Spleen (tissue), 11 donors: ENCODE data around the gene PROX1. TPM values are rescaled to one million over a fixed set of nuclear protein-coding genes. Genes with fewer than 3 reads are reported as not detected.

Experiments
- DNase-seq: peaks from one replicate; pipeline ENCODE4 v3.0.0-alpha.2; 2020
- H3K27ac ChIP-seq, 8 donors: fragments of 200-600 bp; sonication (generic) in 7 of 8; 1 replicate in 4 of 8; 2 replicates in 4 of 8; pipeline versions ENCODE4 v1.5.0 to v1.8.0; 2016 to 2021; ENCODE audit warnings: inconsistent platforms in 4 of 8, mild to moderate bottlenecking in 4 of 8, moderate library complexity in 1 of 8
- H3K27me3 ChIP-seq, 7 donors: fragments of 200-600 bp; sonication (generic) in 6 of 7; replicated peaks in 1 of 7; 1 replicate in 4 of 7; 2 replicates in 3 of 7; pipeline versions ENCODE4 v1.5.0 to v1.8.0; 2016 to 2021; ENCODE audit warnings: inconsistent platforms in 3 of 7, mild to moderate bottlenecking in 1 of 7
- H3K36me3 ChIP-seq, 6 donors: fragments of 200-600 bp; sonication (generic) in 5 of 6; 1 replicate in 4 of 6; 2 replicates in 2 of 6; pipeline versions ENCODE4 v1.5.0 to v1.8.0; 2016 to 2021; ENCODE audit warnings: inconsistent platforms in 2 of 6
- H3K4me1 ChIP-seq, 6 donors: fragments of 200-600 bp; sonication (generic) in 5 of 6; 1 replicate in 3 of 6; 2 replicates in 3 of 6; pipeline versions ENCODE4 v1.5.0 to v1.8.0; 2016 to 2021; ENCODE audit warnings: inconsistent platforms in 3 of 6
- H3K4me3 ChIP-seq, 8 donors: fragments of 200-600 bp; sonication (generic) in 7 of 8; 1 replicate in 4 of 8; 2 replicates in 4 of 8; pipeline versions ENCODE4 v1.5.0 to v1.8.0; 2016 to 2021; ENCODE audit warnings: inconsistent platforms in 4 of 8, mild to moderate bottlenecking in 4 of 8, moderate library complexity in 2 of 8
- H3K9me3 ChIP-seq, 8 donors: fragments of 200-600 bp; sonication (generic) in 7 of 8; 1 replicate in 4 of 8; 2 replicates in 4 of 8; pipeline versions ENCODE4 v1.5.0 to v1.8.0; 2016 to 2021; ENCODE audit warnings: inconsistent platforms in 4 of 8
- POLR2A ChIP-seq, 3 donors: fragments of 450-650 bp; IDR thresholded peaks; one replicate each; pipeline ENCODE4 v1.5.1; 2017; ENCODE audit warnings: antibody characterized with exemption in 3 of 3, mild to moderate bottlenecking in 1 of 3
- POLR2AphosphoS5 ChIP-seq, 3 donors: sonication (generic); formaldehyde crosslinking; IDR thresholded peaks; one replicate each; pipeline ENCODE4 v1.5.1; 2017; ENCODE audit warnings: antibody characterized with exemption in 3 of 3
- WGBS, 5 donors: extraction: QIAGEN DNeasy Blood & Tissue Kit in 3 of 5; methylation state at CpG; one replicate each; pipeline versions ENCODE4 v1.1.5 to v1.1.7; 2013 to 2018; 5-methylcytosine and 5-hydroxymethylcytosine counted together
- intact Hi-C: fragments of 100-400 bp; cut with DNase I; formaldehyde crosslinking; loops from one replicate; pipeline ENCODE4 v1.15.0; 2023; ENCODE audit warnings: low total_unique reads
- polyA plus RNA-seq, 3 donors: library from polyadenylated mRNA; stranded (reverse); fragments of 200-250 nt; gene quantifications; one replicate each; pipeline ENCODE4 v1.2.1, GENCODE V29; 2013
- total RNA-seq, 7 donors: library from RNA; depleted of rRNA in 3 of 7; stranded (reverse); fragments of >200 nt in 3 of 7; fragmentation: NEBNext Ultra II Directional in 4 of 7; extraction: Animal tissue kit (Norgen Biotek cat#: 25700) in 4 of 7; gene quantifications; one replicate each; pipeline versions ENCODE4 v1.1.0 to v1.2.1, GENCODE V29; 2016 to 2021
- TF ChIP-seq, protein P1 (sequence below), 11 experiments: fragments of 200-600 bp in 7 of 11; fragments of 450-650 bp in 4 of 11; sonication (generic) in 4 of 11; IDR thresholded peaks in 8 of 11; conservative IDR thresholded peaks in 3 of 11; 1 replicate in 7 of 11; 2 replicates in 4 of 11; pipeline versions ENCODE4 v1.4.0 to v1.8.0; 2016 to 2021; ENCODE audit warnings: antibody characterized with exemption in 11 of 11, inconsistent platforms in 4 of 11, mild to moderate bottlenecking in 1 of 11
- donor health status: healthy with polysubstance abuse.
- donor health status: DM: no; HTN: no; CAD: no; lungs with moderate emphysema.
- donor health status: DM: no; HTN: no; CAD: no.
- donor health status: Bipolar disorder and iron deficiency.
- donor health status: healthy.
- donor health status: DM: no; HTN: no; CAD: no.
- donor health status: DM: yes; HTN: yes; CAD: no.

PROX1 gene
- total and polyA plus RNA-seq, 10 donors = 0.70 to 114 (median 41.7) TPM

DNA sequence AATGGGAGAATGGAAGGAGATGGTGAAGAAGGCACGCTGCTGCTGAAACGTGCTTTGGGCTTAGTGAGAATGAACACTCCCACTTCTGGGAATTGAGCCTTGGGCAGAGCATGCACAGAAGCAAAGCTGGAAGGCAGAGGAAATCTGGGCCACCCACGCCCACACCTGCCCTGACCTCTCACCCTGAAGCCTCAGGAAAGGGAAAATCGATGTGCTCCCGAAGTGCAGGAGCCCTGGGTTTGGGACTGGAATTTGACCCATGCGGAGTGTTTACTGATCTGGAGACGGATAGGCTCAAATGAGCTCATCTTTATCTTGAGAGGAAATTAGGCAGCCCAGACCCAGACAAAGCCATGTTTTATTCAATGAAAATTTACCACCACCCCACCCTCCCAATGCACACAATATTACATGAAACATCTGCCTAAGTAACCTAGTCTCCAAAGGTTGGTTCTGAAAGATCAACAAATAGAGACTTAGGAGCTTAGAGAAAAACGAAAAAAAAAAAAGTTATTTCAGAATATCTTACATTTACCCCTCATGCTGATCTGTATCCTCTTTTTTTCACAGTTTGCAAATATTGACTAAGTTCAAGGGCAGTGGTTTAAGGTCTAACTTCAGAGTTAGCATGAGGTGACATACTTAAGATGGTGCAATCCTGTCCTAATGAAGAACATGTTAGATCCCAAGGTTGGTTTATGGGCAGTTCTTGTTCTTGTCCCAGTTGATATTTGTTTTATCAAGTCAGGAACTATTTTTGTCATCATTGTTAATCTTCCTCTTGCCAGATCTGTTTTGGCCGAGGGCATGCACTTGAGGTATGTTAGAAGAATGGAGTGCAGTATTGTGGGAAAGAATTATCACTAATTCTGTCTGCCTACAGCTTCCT lies 63.0 kb downstream of the PROX1 start:
- no peak for DNase-seq
- Histone ChIP-seq H3K36me3 (no peaks in the 10 kb centered on the region), H3K9me3 (peaks cover 0 to 25% (median 20%) of the 10 kb centered on the region in 8 donors), H3K4me3 (no peak overlapping the region), H3K4me1 (no peaks in the 10 kb centered on the region), H3K27me3 (no peaks in the 10 kb centered on the region), H3K27ac (no peak overlapping the region)
- 52 to 62% (median 52%) methylated on average over 6 to 9 of the region's 9 CpGs for WGBS, 5 donors
- intact Hi-C loops = no loop called here
- TF ChIP-seq POLR2A (IDR thresholded peaks at IDR 0.05) = no peak
- TF ChIP-seq, protein P1, sequence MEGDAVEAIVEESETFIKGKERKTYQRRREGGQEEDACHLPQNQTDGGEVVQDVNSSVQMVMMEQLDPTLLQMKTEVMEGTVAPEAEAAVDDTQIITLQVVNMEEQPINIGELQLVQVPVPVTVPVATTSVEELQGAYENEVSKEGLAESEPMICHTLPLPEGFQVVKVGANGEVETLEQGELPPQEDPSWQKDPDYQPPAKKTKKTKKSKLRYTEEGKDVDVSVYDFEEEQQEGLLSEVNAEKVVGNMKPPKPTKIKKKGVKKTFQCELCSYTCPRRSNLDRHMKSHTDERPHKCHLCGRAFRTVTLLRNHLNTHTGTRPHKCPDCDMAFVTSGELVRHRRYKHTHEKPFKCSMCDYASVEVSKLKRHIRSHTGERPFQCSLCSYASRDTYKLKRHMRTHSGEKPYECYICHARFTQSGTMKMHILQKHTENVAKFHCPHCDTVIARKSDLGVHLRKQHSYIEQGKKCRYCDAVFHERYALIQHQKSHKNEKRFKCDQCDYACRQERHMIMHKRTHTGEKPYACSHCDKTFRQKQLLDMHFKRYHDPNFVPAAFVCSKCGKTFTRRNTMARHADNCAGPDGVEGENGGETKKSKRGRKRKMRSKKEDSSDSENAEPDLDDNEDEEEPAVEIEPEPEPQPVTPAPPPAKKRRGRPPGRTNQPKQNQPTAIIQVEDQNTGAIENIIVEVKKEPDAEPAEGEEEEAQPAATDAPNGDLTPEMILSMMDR (IDR thresholded peaks at IDR 0.05 in 8 of 11, conservative IDR thresholded peaks at IDR 0.05 in 3 of 11) = no peak
- TF ChIP-seq POLR2AphosphoS5 (IDR thresholded peaks at IDR 0.05) = no peak

DNA sequence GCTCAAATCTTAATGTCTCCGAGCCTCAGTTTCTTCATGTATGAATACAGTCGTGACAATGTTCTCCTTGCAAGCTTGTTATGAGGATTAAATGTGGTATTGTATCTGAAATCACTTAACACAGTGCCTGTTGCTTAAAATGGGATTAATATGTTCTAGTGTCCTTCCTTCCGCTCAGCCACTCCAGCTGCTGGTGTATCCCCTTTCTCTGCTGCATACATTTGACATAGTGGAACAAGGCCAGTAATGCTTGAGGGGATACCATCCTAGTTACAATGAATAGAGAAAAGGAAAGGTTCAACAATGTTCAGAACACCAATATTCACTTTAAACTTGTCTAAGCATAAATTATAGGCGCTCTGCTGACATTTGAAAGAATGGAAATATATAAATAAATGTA lies 64.0 kb downstream of the PROX1 start:
- 77 to 94% (median 87%) methylated on average over 4 of the region's 4 CpGs for WGBS, 5 donors
- Histone ChIP-seq H3K36me3 (no peaks in the 10 kb centered on the region), H3K4me1 (no peaks in the 10 kb centered on the region), H3K27me3 (no peaks in the 10 kb centered on the region), H3K27ac (no peak overlapping the region), H3K4me3 (no peak overlapping the region), H3K9me3 (peaks cover 0 to 25% (median 20%) of the 10 kb centered on the region in 8 donors)
- no peak for DNase-seq
- TF ChIP-seq POLR2A (IDR thresholded peaks at IDR 0.05) (no peak), POLR2AphosphoS5 (IDR thresholded peaks at IDR 0.05) (no peak)
- TF ChIP-seq, protein P1 (IDR thresholded peaks at IDR 0.05 in 8 of 11, conservative IDR thresholded peaks at IDR 0.05 in 3 of 11) = no peak
- intact Hi-C loops = no loop called here

DNA sequence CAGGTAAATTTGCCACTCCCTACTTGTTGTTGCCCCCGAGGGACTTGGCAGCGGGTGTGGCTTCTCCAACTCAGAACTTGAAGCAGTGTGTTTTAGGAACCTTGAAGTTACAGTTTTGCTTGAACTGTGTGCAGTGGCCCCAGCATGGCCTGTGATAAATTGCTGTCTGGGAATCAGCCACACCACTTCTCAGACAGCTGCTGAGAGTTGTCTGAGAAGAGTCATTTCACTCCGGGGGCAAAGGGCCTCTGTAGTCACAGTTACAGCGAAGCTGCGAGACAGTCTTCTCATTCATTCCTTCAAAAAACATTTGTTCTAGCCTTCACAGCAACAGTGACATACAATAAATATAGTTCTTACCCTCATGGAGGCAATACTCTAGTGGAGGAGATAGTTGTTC lies 70.3 kb downstream of the PROX1 start:
- DNase-seq = no peak
- Histone ChIP-seq H3K4me3 (no peak overlapping the region), H3K9me3 (no peaks in the 10 kb centered on the region), H3K27ac (no peak overlapping the region), H3K4me1 (no peaks in the 10 kb centered on the region), H3K36me3 (no peaks in the 10 kb centered on the region), H3K27me3 (no peaks in the 10 kb centered on the region)
- intact Hi-C loops = no loop called here
- 77 to 89% (median 82%) methylated on average over 5 of the region's 5 CpGs for WGBS, 5 donors
- TF ChIP-seq POLR2AphosphoS5 (IDR thresholded peaks at IDR 0.05) = no peak
- TF ChIP-seq POLR2A (IDR thresholded peaks at IDR 0.05) = no peak
- TF ChIP-seq, protein P1 (IDR thresholded peaks at IDR 0.05 in 8 of 11, conservative IDR thresholded peaks at IDR 0.05 in 3 of 11) = no peak

DNA sequence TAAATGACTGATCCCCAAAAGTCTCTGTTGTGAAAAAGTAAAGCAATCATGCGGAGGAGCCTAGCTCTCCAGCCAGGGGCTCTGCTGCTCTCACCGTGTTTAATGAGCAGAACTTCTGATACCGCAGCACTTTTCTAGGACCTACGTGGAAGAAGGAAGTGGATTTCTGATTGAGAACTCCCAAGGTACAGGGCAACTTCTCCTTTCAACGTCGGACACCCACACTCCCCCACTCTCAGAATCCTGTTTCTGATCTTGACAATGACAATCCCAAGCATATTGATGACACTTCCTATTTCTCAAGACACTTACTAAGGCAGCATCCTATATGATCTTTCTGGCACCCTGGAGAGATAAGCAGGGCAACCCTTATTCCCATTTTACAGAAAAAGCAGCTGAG lies 78.4 kb downstream of the PROX1 start:
- 38 to 60% (median 51%) methylated on average over 6 of the region's 6 CpGs for WGBS, 5 donors
- intact Hi-C loops = no loop called here
- Histone ChIP-seq H3K27me3 (peaks cover 0 to under 1% (median 0%) of the 10 kb centered on the region in 7 donors), H3K27ac (no peak overlapping the region), H3K36me3 (no peaks in the 10 kb centered on the region), H3K4me1 (no peaks in the 10 kb centered on the region), H3K9me3 (no peaks in the 10 kb centered on the region), H3K4me3 (no peak overlapping the region)
- DNase-seq = no peak
- TF ChIP-seq POLR2A (IDR thresholded peaks at IDR 0.05) (no peak), POLR2AphosphoS5 (IDR thresholded peaks at IDR 0.05) (no peak)
- TF ChIP-seq, protein P1 (IDR thresholded peaks at IDR 0.05 in 8 of 11, conservative IDR thresholded peaks at IDR 0.05 in 3 of 11) = no peak
